ENCODE data around the gene APLP1.
A peak's percentile ranks its signal among the peaks of the same experiment; 100 is the strongest.
"Not testable (repeated sequence)": the region's sequence is repeated elsewhere in the genome, so short reads cannot be mapped to it uniquely, and the experiment has no call there.

Gene APLP1

GRCh38 chr19:35860818-35861639 is 7.3 kb upstream of the APLP1 start:
- Histone ChIP-seq H3K4me3 (no peak overlapping the region), H3K4me1 (peaks cover 4% of the 10 kb centered on the region), H3K9me3 (no peaks in the 10 kb centered on the region), H3K36me3 (replicated peaks) (no peaks in the 10 kb centered on the region), H3K27me3 (ENCODE audit: low read depth) (no peaks in the 10 kb centered on the region)
- DNase-seq (ENCODE audit: low spot score in 2 of 2) = no peak
- in situ Hi-C loops (cut with MboI; ENCODE audit: low sequenced_read_pairs) = no loop called here

- DNase-seq (ENCODE audit: low spot score in 2 of 2) = no peak
These were observed 6.7 kb upstream of the APLP1 start for GRCh38 chr19:35861640-35862160.

GRCh38 chr19:35862528-35862927 is 5.8 kb upstream of the APLP1 start:
- in situ Hi-C loops (cut with MboI; ENCODE audit: low sequenced_read_pairs) = no loop called here
- H3K27me3 ChIP-seq (ENCODE audit: low read depth) = no peaks in the 10 kb centered on the region

More at GRCh38 chr19:35861640-35862160, 6.7 kb upstream of the APLP1 start:
- Histone ChIP-seq H3K4me3 (no peak overlapping the region), H3K9me3 (no peaks in the 10 kb centered on the region), H3K36me3 (replicated peaks) (no peaks in the 10 kb centered on the region), H3K4me1 (no peaks in the 10 kb centered on the region), H3K27me3 (ENCODE audit: low read depth) (no peaks in the 10 kb centered on the region)
- in situ Hi-C loops (cut with MboI; ENCODE audit: low sequenced_read_pairs) = no loop called here

DNA sequence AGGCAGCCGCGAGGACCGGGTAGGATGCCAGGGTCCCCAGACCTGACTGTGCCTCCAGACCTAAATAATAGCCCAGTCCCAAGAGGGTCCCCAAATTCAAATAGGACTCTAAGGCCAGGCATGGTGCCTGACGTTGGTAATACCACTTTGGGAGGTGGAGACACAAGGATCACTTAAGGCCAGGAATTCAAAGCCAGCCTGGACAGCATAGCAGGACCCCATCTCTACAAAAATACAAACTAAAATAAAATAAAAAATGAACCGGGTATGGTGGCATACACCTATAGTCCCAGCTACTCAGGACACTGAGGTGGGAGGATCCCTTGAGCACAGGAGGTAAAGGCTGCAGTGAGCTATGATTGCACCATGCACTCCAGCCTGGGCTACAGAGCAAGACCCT is 5.4 kb upstream of the APLP1 start:
- Histone ChIP-seq H3K27me3 (ENCODE audit: low read depth) (no peaks in the 10 kb centered on the region), H3K4me3 (no peak overlapping the region), H3K9me3 (no peaks in the 10 kb centered on the region), H3K4me1 (peaks cover 1% of the 10 kb centered on the region; the same call in 1 of the 2 replicates), H3K36me3 (replicated peaks) (no peaks in the 10 kb centered on the region)
- in situ Hi-C loops (cut with MboI; ENCODE audit: low sequenced_read_pairs) = no loop called here
- no peak for DNase-seq (ENCODE audit: low spot score in 2 of 2)

More at GRCh38 chr19:35862528-35862927, 5.8 kb upstream of the APLP1 start:
- no peak for DNase-seq (ENCODE audit: low spot score in 2 of 2)
- H3K4me1 ChIP-seq = no peaks in the 10 kb centered on the region
- H3K4me3 ChIP-seq = no peak overlapping the region
- H3K36me3 ChIP-seq (replicated peaks) = no peaks in the 10 kb centered on the region
- no peaks in the 10 kb centered on the region for H3K9me3 ChIP-seq

- Histone ChIP-seq H3K4me3 (peak overlapping the region; percentile 36), H3K27me3 (ENCODE audit: low read depth) (no peaks in the 10 kb centered on the region), H3K9me3 (no peaks in the 10 kb centered on the region), H3K36me3 (replicated peaks) (no peaks in the 10 kb centered on the region), H3K4me1 (peaks cover 17% of the 10 kb centered on the region)
- DNase-seq (ENCODE audit: low spot score in 2 of 2) = no peak
- in situ Hi-C loops (cut with MboI; ENCODE audit: low sequenced_read_pairs) = no loop called here
These were observed 501 bp downstream of the APLP1 start for GRCh38 chr19:35868823-35869326.

DNA sequence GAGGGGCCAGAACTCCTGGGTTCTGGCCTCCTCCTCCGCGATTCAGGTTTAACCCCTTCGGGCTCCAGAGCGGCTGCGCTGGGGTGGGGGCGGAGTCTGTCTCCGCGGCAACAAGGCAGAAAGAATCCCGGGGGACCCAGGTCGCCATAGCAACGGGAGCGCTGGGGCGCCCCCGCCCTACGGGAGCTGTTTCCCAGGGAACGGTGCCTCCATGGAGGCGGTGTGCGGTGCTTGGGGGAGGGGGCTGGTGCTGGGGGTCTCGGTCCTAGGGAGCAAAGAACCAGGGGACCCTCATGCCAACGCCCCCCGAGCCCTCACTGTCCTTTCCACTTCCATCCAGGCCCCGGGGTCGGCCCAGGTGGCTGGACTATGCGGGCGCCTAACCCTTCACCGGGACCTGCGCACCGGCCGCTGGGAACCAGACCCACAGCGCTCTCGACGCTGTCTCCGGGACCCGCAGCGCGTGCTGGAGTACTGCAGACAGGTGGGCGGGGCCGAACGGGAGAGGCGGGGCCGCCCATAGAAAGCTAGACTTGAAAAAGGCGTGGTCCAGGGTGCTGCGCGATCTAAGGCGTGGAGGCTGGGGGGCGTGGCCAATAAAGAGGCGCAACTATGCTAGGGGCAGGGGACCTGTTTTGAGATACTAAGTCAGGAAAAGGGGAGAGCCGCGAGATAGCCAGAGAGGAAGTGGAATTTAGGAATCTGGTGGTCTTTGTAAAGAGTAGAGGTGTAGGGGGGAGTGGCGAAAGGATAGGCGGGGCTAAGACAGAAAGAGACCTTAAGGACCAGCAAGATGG is 1.2 kb downstream of the APLP1 start:
- Histone ChIP-seq H3K36me3 (replicated peaks) (no peaks in the 10 kb centered on the region), H3K4me3 (peak overlapping the region; percentile 36)
- in situ Hi-C loops (cut with MboI; ENCODE audit: low sequenced_read_pairs) = no loop called here

GRCh38 chr19:35870124-35870736 is 1.9 kb downstream of the APLP1 start:
- Histone ChIP-seq H3K4me3 (peak overlapping the region; percentile 36), H3K4me1 (peaks cover 17% of the 10 kb centered on the region)
- in situ Hi-C loops (cut with MboI; ENCODE audit: low sequenced_read_pairs); H3K27me3 ChIP-seq (ENCODE audit: low read depth); H3K9me3 ChIP-seq; H3K36me3 ChIP-seq (replicated peaks): not testable (repeated sequence)
- peak; percentile 91 to 93 for DNase-seq (ENCODE audit: low spot score in 2 of 2)

More for the DNA sequence above, 1.2 kb downstream of the APLP1 start:
- Histone ChIP-seq H3K4me1 (peaks cover 17% of the 10 kb centered on the region), H3K27me3 (ENCODE audit: low read depth) (no peaks in the 10 kb centered on the region), H3K9me3 (no peaks in the 10 kb centered on the region)
- DNase-seq (ENCODE audit: low spot score in 2 of 2) = peak; percentile 95 to 97

GRCh38 chr19:35870798-35871197 is 2.4 kb downstream of the APLP1 start:
- peaks cover 17% of the 10 kb centered on the region for H3K4me1 ChIP-seq
- H3K4me3 ChIP-seq = no peak overlapping the region

DNA sequence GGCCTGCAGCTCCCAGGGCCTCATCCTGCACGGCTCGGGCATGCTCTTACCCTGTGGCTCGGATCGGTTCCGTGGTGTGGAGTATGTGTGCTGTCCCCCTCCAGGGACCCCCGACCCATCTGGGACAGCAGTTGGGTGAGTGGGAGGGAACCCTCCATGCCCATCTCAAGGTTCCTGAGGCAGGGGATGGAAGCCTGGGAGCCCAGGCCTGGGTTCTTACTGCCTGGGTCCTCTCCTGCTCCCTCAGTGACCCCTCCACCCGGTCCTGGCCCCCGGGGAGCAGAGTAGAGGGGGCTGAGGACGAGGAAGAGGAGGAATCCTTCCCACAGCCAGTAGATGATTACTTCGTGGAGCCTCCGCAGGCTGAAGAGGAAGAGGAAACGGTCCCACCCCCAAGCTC is 3.2 kb downstream of the APLP1 start:
- DNase-seq (ENCODE audit: low spot score in 2 of 2) = no peak
- Histone ChIP-seq H3K4me1 (peaks cover 17% of the 10 kb centered on the region), H3K9me3 (no peaks in the 10 kb centered on the region), H3K27me3 (ENCODE audit: low read depth) (no peaks in the 10 kb centered on the region), H3K36me3 (replicated peaks) (no peaks in the 10 kb centered on the region), H3K4me3 (no peak overlapping the region)
- in situ Hi-C loops (cut with MboI; ENCODE audit: low sequenced_read_pairs) = no loop called here

More at GRCh38 chr19:35870798-35871197, 2.4 kb downstream of the APLP1 start:
- DNase-seq (ENCODE audit: low spot score in 2 of 2) = no peak
- no peaks in the 10 kb centered on the region for H3K27me3 ChIP-seq (ENCODE audit: low read depth)
- H3K36me3 ChIP-seq (replicated peaks) = no peaks in the 10 kb centered on the region
- in situ Hi-C loops (cut with MboI; ENCODE audit: low sequenced_read_pairs) = no loop called here
- no peaks in the 10 kb centered on the region for H3K9me3 ChIP-seq

- in situ Hi-C loops (cut with MboI; ENCODE audit: low sequenced_read_pairs) = no loop called here
- no peak for DNase-seq (ENCODE audit: low spot score in 2 of 2)
- Histone ChIP-seq H3K4me1 (peaks cover 17% of the 10 kb centered on the region), H3K36me3 (replicated peaks) (no peaks in the 10 kb centered on the region; the same call in 1 of the 2 replicates), H3K9me3 (no peaks in the 10 kb centered on the region), H3K27me3 (ENCODE audit: low read depth) (no peaks in the 10 kb centered on the region), H3K4me3 (no peak overlapping the region)
These were observed 3.8 kb downstream of the APLP1 start for GRCh38 chr19:35872180-35872579.

DNA sequence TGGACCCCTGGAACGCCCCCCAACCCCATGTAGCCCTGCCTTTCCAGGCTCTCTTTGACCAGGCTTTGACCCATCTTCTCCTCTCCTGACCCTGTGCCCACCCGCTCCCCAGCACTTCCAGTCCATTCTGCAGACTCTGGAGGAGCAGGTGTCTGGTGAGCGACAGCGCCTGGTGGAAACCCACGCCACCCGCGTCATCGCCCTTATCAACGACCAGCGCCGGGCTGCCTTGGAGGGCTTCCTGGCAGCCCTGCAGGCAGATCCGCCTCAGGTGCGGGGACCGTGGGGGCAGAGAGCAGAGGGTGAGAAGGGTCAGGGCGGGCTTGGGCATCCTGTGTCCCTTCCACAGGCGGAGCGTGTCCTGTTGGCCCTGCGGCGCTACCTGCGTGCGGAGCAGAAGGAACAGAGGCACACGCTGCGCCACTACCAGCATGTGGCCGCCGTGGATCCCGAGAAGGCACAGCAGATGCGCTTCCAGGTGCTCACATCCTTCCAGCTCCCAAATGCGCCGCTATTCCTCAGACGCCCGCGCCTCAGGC is 6.1 kb downstream of the APLP1 start:
- Histone ChIP-seq H3K4me1 (peaks cover 6% of the 10 kb centered on the region), H3K27me3 (ENCODE audit: low read depth) (no peaks in the 10 kb centered on the region), H3K36me3 (replicated peaks) (no peaks in the 10 kb centered on the region; the same call in 1 of the 2 replicates), H3K4me3 (no peak overlapping the region), H3K9me3 (no peaks in the 10 kb centered on the region)
- no peak for DNase-seq (ENCODE audit: low spot score in 2 of 2)
- in situ Hi-C loops (cut with MboI; ENCODE audit: low sequenced_read_pairs) = no loop called here

DNA sequence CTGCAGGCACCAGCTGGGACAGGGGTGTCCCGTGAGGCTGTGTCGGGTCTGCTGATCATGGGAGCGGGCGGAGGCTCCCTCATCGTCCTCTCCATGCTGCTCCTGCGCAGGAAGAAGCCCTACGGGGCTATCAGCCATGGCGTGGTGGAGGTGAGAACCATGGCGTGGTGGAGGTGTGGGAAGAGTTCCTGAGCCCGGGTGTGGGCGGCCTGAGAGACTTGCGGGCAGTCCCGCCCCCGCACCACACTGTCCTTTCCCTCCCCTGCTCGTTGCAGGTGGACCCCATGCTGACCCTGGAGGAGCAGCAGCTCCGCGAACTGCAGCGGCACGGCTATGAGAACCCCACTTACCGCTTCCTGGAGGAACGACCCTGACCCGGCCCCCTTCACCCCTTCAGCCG is 10.7 kb downstream of the APLP1 start:
- no peaks in the 10 kb centered on the region for H3K9me3 ChIP-seq
- no peaks in the 10 kb centered on the region; the same call in 1 of the 2 replicates for H3K36me3 ChIP-seq (replicated peaks)
- no peaks in the 10 kb centered on the region for H3K4me1 ChIP-seq
- in situ Hi-C loops (cut with MboI; ENCODE audit: low sequenced_read_pairs) = no loop called here
- no peak overlapping the region for H3K4me3 ChIP-seq
- no peaks in the 10 kb centered on the region for H3K27me3 ChIP-seq (ENCODE audit: low read depth)
- no peak for DNase-seq (ENCODE audit: low spot score in 2 of 2)

GRCh38 chr19:35879770-35880317 is 11.5 kb downstream of the APLP1 start:
- H3K9me3 ChIP-seq = no peaks in the 10 kb centered on the region
- peak; percentile 79 to 98 for DNase-seq (ENCODE audit: low spot score in 2 of 2)
- no peaks in the 10 kb centered on the region; the same call in 1 of the 2 replicates for H3K36me3 ChIP-seq (replicated peaks)
- H3K27me3 ChIP-seq (ENCODE audit: low read depth) = no peaks in the 10 kb centered on the region
- in situ Hi-C loops (cut with MboI; ENCODE audit: low sequenced_read_pairs) = no loop called here
- no peaks in the 10 kb centered on the region for H3K4me1 ChIP-seq
- no peak overlapping the region for H3K4me3 ChIP-seq

All from HAP-1 (cell line).